Measurements from ENCODE around the gene WNK2.

WNK2 gene

DNA sequence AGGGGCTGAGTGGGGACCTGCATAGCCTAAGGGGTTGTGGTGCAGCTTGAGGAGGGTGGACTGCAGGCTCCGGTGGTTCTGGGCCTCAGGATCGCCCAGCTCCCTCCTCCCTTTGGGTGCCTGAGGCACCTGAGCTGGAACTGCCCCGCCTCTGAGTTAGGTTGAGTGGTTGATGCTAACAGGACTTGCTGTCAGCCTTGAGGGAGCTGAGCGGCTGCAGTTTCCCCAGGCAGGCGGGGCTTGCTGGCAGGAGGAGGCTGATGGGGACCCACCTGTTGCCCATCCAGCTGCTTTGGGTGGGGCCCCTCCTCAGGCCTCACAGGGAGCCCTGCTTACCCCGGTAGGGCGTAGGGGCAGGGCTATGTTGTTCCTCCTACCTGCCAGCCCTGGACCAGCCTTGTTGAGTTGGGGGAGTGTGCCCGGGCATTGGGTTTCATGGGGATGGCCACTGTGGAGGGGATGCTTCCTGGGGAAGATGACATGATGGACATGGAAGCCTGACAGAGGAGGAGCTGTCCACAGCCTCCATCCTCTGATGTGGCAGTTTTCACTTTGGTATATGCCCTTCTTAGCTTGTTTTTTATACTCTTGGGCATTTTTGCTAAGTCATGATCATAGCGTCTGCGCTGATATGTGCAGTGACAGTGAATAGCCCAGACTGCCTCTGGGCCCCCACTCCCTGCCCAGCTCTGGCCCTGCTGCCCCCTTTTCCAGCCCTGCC lies 14.3 kb downstream of the WNK2 start:
- Mint-ChIP-seq H3K4me3 (no peak overlapping the region), H3K36me3 (no peaks in the 10 kb centered on the region), H3K9me3 (ENCODE audit: low read depth) (no peaks in the 10 kb centered on the region), H3K4me1 (ENCODE audit: low read depth) (no peaks in the 10 kb centered on the region), H3K27me3 (no peaks in the 10 kb centered on the region), H3K27ac (no peak overlapping the region)

DNA sequence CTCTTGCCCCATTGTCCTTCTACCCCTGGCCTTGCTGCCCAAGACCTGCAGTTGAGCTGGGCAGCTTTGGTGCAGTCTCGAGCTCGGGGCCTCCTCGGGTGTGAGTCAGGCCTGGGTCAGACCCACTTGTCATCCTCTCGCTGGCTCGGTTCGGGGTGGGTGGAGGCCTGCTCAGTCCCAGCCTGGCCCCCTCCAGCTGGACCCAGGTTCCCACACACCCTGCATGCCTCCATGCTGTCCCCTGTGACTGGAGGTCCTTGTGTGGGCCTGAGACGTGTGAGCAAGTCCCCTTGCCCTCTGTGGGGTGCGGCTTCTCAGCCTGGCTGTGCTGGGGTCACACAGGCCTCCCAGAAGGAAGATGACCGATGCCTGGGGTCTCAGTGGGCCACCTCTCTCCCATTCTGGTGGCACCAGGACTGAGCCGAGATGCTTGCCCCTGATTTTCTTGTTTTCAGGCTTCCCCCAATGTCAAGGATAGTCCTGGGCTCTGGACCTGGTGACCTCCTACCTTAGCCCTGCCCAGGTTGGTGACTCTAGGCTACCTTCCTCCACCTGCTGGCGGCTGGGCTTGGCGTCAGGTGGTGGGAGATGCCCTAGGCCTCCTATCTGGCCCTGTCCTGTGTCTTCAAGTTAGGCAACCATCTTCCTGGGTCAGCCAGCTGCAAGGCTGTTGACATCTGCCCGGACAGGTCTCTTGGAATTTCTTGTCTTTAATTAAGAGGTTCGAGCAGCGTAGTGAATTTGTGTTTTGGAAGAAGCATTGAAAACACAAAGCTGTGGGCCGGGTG lies 15.1 kb downstream of the WNK2 start:
- Mint-ChIP-seq H3K9me3 (ENCODE audit: low read depth) (no peaks in the 10 kb centered on the region), H3K27me3 (no peaks in the 10 kb centered on the region), H3K27ac (no peak overlapping the region), H3K4me3 (no peak overlapping the region), H3K36me3 (no peaks in the 10 kb centered on the region), H3K4me1 (ENCODE audit: low read depth) (no peaks in the 10 kb centered on the region)

DNA sequence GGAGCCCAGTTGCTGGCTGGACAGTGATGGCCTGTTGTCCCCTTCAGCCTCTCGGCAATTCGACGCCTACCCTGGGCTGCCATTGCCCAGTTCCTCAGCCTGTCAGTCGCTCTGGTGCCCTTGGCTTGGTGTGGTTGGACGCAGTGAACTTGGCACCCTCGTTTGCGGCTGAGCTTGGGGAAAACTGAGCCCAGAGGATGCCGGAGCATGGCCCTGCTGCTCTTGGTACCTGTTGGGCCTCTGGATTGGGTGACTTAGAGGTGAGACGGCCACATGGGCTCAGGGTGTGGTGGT lies 16.5 kb downstream of the WNK2 start:
- Mint-ChIP-seq H3K27ac (no peak overlapping the region), H3K9me3 (ENCODE audit: low read depth) (no peaks in the 10 kb centered on the region), H3K4me3 (no peak overlapping the region), H3K27me3 (no peaks in the 10 kb centered on the region), H3K36me3 (no peaks in the 10 kb centered on the region), H3K4me1 (ENCODE audit: low read depth) (peaks cover 3% of the 10 kb centered on the region)

DNA sequence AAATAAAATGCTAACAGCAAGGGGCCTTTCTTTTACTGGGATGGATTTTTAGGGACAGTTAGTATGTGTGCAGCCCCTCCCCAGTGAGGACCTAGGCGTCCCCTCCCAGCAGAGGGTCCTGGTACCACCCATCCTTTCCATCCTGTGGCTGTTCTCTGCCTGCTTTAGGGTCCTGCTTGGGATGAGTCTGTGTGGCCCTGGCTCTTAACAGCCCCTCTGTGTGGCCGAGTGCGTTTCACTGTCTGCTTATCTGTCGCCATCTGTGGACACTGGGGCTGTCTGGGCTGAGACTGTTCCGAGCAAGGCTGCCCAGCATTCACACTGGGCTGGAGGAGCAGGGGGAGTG lies 17.0 kb downstream of the WNK2 start:
- Mint-ChIP-seq H3K4me1 (ENCODE audit: low read depth) (peaks cover 3% of the 10 kb centered on the region), H3K4me3 (no peak overlapping the region), H3K9me3 (ENCODE audit: low read depth) (no peaks in the 10 kb centered on the region), H3K27me3 (no peaks in the 10 kb centered on the region), H3K27ac (no peak overlapping the region), H3K36me3 (no peaks in the 10 kb centered on the region)

DNA sequence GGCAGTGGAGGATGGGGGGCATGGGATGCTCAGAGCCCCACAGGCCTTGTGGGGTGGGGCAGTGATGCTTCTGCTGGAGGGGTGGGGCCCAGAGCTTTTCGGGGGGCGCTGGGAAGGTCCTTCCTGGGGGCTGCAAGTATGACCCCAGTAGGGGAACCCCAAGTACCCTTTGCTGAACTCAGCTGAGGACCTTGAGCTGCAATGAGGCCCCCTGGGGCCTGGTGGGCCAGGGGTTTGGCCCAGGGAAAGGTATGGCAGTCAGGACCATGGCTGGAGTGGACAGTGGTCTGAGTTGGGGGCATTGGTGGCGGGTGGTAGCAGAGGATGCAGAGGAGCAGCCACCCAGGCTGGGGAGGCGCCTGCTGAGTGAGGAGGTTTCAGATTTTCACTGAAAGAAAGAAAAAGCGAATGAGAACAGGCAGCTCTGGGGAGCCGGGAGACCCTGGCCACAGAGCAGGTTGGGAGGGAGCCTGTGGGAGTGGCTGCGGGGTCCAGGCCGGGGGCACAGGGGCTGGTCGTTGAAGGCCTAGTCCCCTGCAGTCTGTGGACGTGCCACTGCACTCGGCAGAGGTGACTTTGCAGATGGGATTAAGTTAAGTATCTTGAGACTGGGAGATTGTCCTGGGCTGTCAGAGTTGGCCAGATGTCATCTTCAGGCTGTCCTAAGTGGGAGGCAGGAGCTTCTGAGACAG lies 19.2 kb downstream of the WNK2 start:
- Mint-ChIP-seq H3K9me3 (ENCODE audit: low read depth) (no peaks in the 10 kb centered on the region), H3K27ac (no peak overlapping the region), H3K4me3 (no peak overlapping the region), H3K4me1 (ENCODE audit: low read depth) (peaks cover 3% of the 10 kb centered on the region), H3K36me3 (no peaks in the 10 kb centered on the region), H3K27me3 (no peaks in the 10 kb centered on the region)

DNA sequence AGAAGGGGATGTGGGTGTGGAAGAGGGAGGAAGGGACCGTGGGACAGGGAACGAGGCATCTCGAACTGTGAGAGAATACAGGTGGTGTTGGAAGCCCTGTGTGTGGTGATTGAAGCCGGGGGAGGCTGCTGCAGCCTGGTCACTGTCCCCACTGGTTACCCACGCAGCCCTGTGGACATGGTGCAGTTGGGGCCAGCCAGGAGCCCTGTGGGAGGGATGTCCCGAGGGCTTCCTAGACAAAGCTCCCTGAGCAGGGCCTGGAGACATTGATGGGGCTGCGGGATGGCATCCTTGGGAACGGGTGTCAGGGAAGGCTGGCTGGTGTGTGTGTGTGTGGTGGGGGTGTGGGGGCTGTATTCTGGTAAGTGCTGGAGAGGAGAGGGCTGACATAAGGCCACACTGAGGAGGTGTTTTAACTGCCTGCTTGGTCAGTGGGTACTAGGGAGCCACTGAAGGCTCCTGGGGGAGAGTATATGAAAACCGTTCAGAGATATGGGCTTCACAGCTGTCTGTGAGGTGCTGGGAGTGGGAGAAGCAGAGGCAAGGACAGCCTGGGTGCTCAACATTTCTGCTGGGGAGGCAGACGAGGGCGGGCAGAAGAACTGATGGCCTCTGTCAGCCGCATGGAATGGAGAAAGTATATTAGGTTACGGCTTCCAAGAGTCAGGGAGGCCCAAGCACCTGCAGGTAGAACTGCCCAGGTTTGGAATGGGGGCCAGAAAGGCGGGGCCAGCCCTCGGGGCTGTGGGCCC lies 20.0 kb downstream of the WNK2 start:
- no peak overlapping the region for H3K27ac Mint-ChIP-seq
- H3K27me3 Mint-ChIP-seq, result no peaks in the 10 kb centered on the region
- peaks cover 3% of the 10 kb centered on the region for H3K4me1 Mint-ChIP-seq (ENCODE audit: low read depth)
- H3K4me3 Mint-ChIP-seq, result no peak overlapping the region
- H3K36me3 Mint-ChIP-seq, result no peaks in the 10 kb centered on the region
- H3K9me3 Mint-ChIP-seq (ENCODE audit: low read depth), result no peaks in the 10 kb centered on the region

DNA sequence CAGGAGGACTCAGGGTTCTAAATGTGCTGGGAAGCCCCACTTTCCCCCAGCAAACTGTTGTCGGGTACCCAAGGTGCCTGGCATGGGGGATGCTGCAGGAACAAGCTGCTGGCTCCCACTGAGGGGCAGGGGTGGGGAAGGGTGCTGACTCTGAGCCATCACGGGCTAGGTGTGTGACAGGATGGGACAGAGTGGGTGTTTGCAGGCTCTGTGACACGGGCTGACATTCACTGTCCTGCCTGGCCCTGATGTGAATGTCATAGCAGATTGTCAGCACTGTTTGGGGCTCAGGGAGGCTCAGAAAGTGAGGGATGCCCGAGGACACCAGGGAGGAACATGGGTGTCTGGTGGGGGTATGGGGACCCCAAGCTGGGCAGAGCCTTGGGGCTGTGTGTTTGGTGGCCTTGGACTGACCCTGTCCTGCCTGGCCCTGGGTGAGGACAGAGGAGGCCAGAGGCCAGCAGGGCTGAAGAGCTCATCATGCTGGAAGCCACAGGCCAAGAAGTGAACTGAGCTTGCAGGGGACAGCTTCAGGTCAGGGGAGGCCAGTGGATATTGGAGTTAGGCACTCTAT lies 20.6 kb downstream of the WNK2 start:
- H3K4me3 Mint-ChIP-seq, result no peak overlapping the region
- no peak overlapping the region for H3K27ac Mint-ChIP-seq

DNA sequence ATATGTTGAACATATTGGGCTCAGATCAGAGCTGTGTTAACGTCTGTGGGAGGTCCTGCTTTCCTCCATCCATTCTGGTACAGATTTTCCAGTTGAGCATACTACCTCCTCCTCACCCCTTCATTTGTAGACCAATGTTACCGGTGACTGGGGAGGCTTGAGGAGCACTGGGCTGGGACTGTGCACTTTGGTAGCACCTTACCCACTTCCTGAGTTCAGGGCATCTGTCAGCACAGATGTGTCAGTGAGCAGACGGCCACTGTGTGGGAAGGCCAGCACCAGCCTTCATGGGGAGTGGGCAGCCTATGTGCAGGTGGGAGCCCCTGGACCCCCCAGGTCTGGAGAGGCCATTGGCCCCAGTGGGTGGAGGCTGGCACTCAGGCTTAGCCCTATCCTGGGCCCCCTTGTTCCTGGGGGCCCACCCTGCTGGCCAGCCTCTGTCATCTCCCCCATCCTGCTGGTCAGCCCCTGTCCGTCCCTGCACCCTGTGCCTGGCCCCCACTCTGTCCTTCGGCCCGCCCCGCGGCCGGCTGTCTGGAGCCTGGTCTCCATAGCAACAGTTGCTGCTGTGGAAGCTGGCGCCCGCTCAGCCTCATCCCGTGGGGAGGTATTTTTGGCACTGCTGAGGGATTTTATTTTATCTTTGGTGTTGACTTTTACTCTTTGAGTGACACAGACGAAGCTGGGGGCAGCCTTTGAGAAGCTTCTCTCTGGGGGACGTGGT lies 21.3 kb downstream of the WNK2 start:
- no peak overlapping the region for H3K4me3 Mint-ChIP-seq
- no peaks in the 10 kb centered on the region for H3K27me3 Mint-ChIP-seq
- H3K36me3 Mint-ChIP-seq, result no peaks in the 10 kb centered on the region
- no peaks in the 10 kb centered on the region for H3K9me3 Mint-ChIP-seq (ENCODE audit: low read depth)
- H3K27ac Mint-ChIP-seq, result no peak overlapping the region
- H3K4me1 Mint-ChIP-seq (ENCODE audit: low read depth), result peaks cover 3% of the 10 kb centered on the region

More for the DNA sequence above, 20.6 kb downstream of the WNK2 start:
- no peaks in the 10 kb centered on the region for H3K36me3 Mint-ChIP-seq
- H3K27me3 Mint-ChIP-seq, result no peaks in the 10 kb centered on the region
- peaks cover 3% of the 10 kb centered on the region for H3K4me1 Mint-ChIP-seq (ENCODE audit: low read depth)
- no peaks in the 10 kb centered on the region for H3K9me3 Mint-ChIP-seq (ENCODE audit: low read depth)

DNA sequence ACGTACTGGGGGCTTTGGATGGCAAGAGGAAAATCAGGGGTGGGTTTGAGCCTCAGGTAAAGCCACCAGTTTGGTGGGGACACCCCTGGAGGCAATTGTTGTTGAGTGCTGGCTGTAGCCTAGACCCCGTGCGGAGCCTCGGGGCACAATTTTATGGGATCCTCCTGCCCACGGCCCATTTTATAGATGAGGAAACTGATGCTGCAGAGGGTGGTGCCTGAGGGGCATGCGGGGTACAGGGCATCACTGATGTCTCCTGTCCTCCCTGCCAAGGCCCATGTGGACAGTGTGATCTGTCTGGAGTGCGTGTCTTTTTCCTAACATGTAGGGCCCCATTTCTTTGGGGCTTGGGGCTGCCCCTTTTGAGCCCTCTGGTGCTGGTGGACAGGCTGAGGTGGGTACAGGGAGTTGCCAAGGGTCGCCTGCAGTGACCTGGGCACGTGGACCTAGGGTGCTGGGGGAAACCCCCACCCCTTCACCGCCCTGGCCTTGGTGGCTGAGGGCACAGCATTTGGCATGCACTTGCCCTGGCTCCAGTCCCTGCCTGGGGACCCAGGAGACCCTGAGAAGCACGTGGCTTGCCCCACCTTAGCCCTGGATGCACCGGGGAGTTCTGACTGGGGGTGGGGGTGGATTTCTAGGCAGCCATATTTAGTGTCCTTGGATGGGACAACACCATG lies 22.1 kb downstream of the WNK2 start:
- peaks cover 3% of the 10 kb centered on the region for H3K4me1 Mint-ChIP-seq (ENCODE audit: low read depth)
- no peaks in the 10 kb centered on the region for H3K27me3 Mint-ChIP-seq
- no peaks in the 10 kb centered on the region for H3K36me3 Mint-ChIP-seq
- H3K4me3 Mint-ChIP-seq, result no peak overlapping the region
- H3K27ac Mint-ChIP-seq, result no peak overlapping the region
- no peaks in the 10 kb centered on the region for H3K9me3 Mint-ChIP-seq (ENCODE audit: low read depth)

DNA sequence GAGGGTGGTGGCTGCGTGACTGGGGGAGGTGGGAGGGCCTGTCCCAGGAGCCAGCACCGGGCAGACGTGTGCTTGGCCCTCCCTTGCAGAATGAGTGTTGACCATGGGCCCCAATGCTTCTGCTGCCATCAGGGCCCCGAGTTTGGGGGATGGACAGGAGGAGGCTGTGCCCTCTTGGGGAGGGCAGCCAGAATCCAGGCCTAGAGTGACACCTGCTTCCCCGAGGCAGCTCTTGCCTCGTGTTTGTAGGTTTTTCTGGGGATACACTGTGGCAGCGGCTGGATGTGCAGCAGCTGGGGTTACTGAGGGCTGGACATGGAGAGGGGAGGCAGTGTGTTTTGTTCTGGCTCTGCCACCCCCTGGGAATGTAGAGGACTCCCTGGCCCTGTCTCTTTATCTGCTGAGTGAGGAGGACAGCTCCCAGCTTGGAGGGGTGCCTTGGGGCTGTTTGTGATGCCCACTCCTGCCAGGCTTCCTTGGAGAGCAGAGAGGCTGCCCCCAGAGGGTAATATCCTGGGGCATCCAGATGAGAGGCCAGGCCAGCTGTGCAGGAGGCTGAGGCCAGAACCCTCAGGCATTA lies 22.7 kb downstream of the WNK2 start:
- peaks cover 3% of the 10 kb centered on the region for H3K4me1 Mint-ChIP-seq (ENCODE audit: low read depth)
- no peak overlapping the region for H3K4me3 Mint-ChIP-seq
- H3K36me3 Mint-ChIP-seq, result no peaks in the 10 kb centered on the region
- H3K27ac Mint-ChIP-seq, result no peak overlapping the region
- no peaks in the 10 kb centered on the region for H3K27me3 Mint-ChIP-seq
- no peaks in the 10 kb centered on the region for H3K9me3 Mint-ChIP-seq (ENCODE audit: low read depth)

DNA sequence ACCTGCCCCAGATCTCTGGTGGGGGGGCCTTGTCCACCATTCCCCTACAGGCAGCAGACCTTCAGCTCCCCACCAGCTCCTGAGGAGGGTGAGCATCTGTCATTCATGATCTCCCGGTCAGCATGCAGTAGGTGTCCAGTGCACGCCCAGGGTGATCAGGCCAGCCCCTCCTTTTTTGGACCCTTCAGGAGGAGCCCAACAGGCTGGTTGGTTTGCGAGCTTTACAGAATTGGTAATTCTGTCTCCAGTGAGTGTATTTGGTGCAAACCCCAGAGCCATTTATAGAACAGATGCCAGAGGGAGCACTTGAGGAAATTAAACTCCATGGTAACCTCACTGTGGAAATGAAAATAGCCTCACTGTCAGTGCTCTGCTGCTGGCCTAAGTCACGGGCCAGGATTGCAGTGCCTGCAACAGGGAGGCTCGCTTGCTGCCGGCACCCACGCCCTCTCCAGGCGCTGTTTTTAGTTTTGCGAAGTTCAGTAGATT lies 23.4 kb downstream of the WNK2 start:
- Mint-ChIP-seq H3K9me3 (ENCODE audit: low read depth) (no peaks in the 10 kb centered on the region), H3K27me3 (no peaks in the 10 kb centered on the region), H3K4me3 (no peak overlapping the region), H3K27ac (no peak overlapping the region), H3K4me1 (ENCODE audit: low read depth) (peaks cover 3% of the 10 kb centered on the region), H3K36me3 (no peaks in the 10 kb centered on the region)

DNA sequence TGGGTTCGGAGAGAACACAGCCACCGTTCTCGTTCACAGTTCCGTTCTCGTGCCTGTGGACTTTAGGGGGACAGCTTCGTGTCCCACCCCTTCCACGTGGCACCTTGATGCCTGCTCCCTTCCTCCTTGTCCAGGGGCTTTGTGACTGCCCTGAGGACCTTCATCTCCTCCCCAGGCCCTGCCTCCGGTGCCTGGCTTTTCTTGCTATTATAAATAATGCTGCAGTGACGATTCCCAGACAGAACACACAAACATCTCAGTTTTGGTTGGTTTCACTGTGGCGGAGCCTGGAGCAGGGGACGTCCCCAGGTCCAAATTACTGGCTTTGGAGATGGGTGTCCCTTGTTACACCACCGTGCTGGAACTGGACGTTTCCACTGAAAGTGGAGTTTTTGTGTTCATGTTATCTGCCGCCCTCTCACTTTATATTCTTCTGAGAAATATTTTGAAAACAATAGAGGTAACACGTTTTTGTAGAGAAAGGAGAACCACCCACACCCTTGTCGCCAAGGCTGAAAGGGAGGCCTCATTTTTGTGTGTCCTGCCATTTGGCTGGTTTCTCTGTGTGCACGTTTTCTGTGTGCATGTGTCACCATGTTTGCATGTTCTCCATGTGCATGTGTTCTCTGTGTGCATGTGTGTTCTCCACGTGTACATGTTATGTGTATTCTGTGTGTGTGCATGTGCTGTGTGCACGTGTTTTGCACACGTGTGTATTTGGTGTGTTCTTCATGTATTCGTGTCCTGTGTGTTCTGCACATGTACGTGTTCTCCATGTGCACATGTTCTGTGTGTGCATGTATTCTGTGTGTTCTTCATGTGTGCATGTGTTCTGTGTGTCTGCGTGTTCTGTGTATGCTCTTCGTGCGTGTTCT lies 24.2 kb downstream of the WNK2 start:
- Mint-ChIP-seq H3K4me1 (ENCODE audit: low read depth) (peaks cover 3% of the 10 kb centered on the region), H3K27ac (no peak overlapping the region)

DNA sequence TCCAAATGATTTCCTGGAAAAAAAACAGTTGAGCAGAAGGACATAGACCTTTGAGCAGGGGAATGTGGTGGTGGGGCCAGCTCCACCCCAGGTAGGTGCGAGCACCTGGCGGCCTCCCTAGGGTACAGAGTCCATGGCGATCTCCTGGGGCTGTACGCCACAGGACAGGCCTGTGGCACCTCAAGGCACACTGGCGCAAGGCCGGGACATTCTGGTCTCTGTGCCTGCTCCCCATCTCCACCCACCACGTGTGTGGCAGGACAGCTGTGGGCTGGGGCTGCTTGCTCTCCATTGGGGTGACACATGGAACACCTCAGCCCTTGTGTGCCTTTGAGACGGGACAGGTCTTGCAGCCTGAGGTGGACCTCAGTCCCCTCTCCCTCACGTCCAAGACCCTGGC lies 25.2 kb downstream of the WNK2 start:
- Mint-ChIP-seq H3K4me1 (ENCODE audit: low read depth) (peaks cover 3% of the 10 kb centered on the region), H3K36me3 (no peaks in the 10 kb centered on the region), H3K27ac (no peak overlapping the region), H3K9me3 (ENCODE audit: low read depth) (no peaks in the 10 kb centered on the region), H3K27me3 (no peaks in the 10 kb centered on the region), H3K4me3 (no peak overlapping the region)

More for the DNA sequence above, 24.2 kb downstream of the WNK2 start:
- H3K36me3 Mint-ChIP-seq, result no peaks in the 10 kb centered on the region
- H3K9me3 Mint-ChIP-seq (ENCODE audit: low read depth), result no peaks in the 10 kb centered on the region
- H3K27me3 Mint-ChIP-seq, result no peaks in the 10 kb centered on the region
- no peak overlapping the region for H3K4me3 Mint-ChIP-seq

Data from activated naive CD8-positive, alpha-beta T cell (primary cell).